Bronchial epithelial cell (primary cell): ENCODE data around the gene C5orf63. TPM values are rescaled to one million over a fixed set of nuclear protein-coding genes. Genes with fewer than 3 reads are reported as not detected.
A peak's percentile ranks its signal among the peaks of the same experiment; 100 is the strongest.

Source experiments
- DNase-seq: peaks from one replicate; pipeline ENCODE4 v3.0.0-alpha.2; 2010; ENCODE audit warnings: low read depth
- FAIRE-seq: peaks from 2 replicates; lab custom pipeline; 2011; peaks lifted over from hg19 to GRCh38; lab: Jason Lieb, UNC
- H3K27me3 ChIP-seq: 2 replicates; pipeline ENCODE4 v1.5.1; 2011; ENCODE audit warnings: low read length; ENCODE audit not compliant: control insufficient read depth, insufficient read depth
- H3K36me3 ChIP-seq: 2 replicates; pipeline ENCODE4 v1.5.1; 2011; ENCODE audit warnings: low read length; ENCODE audit not compliant: control insufficient read depth, insufficient read depth
- H3K4me3 ChIP-seq: 2 replicates; pipeline ENCODE4 v1.5.1; 2011; ENCODE audit warnings: mild to moderate bottlenecking, low read depth, low read length, control low read depth
- CTCF ChIP-seq: IDR thresholded peaks from 2 replicates; pipeline ENCODE4 v1.5.1; 2011; ENCODE audit warnings: mild to moderate bottlenecking, moderate library complexity, low read length, control low read depth, inconsistent platforms; ENCODE audit not compliant: insufficient read depth, severe bottlenecking
- total RNA-seq: library from RNA; depleted of rRNA; stranded (reverse); fragments of >200 nt; gene quantifications from 2 replicates; pipeline ENCODE4 v1.2.1, GENCODE V29; 2014

C5orf63 gene
- total RNA-seq, 1 donor from 2014 or later, result 4.5 TPM

GRCh38 chr5:127098241-127098640, 24.9 kb upstream of the C5orf63 start:
- Histone ChIP-seq H3K4me3 (no peak overlapping the region), H3K36me3 (no peaks in the 10 kb centered on the region), H3K27me3 (no peaks in the 10 kb centered on the region)
- TF ChIP-seq CTCF, result no peak
- DNase-seq (no peak), FAIRE-seq (peak; percentile 32)

- no peak for TF ChIP-seq CTCF
- no peaks in the 10 kb centered on the region for H3K27me3 ChIP-seq
- FAIRE-seq, result no peak
- no peak for DNase-seq
- H3K4me3 ChIP-seq, result no peak overlapping the region
- no peaks in the 10 kb centered on the region for H3K36me3 ChIP-seq
Observed at GRCh38 chr5:127097278-127097677, 24.0 kb upstream of the C5orf63 start.

- Histone ChIP-seq H3K4me3 (no peak overlapping the region), H3K36me3 (no peaks in the 10 kb centered on the region), H3K27me3 (no peaks in the 10 kb centered on the region)
- TF ChIP-seq CTCF, result no peak
- DNase-seq (no peak), FAIRE-seq (no peak)
Observed at GRCh38 chr5:127096328-127096993, 23.2 kb upstream of the C5orf63 start.

GRCh38 chr5:127094161-127094814, 21.0 kb upstream of the C5orf63 start:
- Histone ChIP-seq H3K36me3 (no peaks in the 10 kb centered on the region), H3K4me3 (no peak overlapping the region), H3K27me3 (no peaks in the 10 kb centered on the region)
- FAIRE-seq, result no peak
- no peak for DNase-seq
- TF ChIP-seq CTCF, result no peak

- Histone ChIP-seq H3K4me3 (no peak overlapping the region), H3K36me3 (no peaks in the 10 kb centered on the region), H3K27me3 (no peaks in the 10 kb centered on the region)
- no peak for TF ChIP-seq CTCF
- no peak for FAIRE-seq
- peak; percentile 70 for DNase-seq
Observed at GRCh38 chr5:127092690-127093089, 19.4 kb upstream of the C5orf63 start.
